ENCODE data around the gene UNKL. TPM values are rescaled to one million over a fixed set of nuclear protein-coding genes. Genes with fewer than 3 reads are reported as not detected.

Gene UNKL
- total RNA-seq, 1 donor from 2014 or later, result 144 TPM

- Histone ChIP-seq H3K36me3 (peaks cover 46 to 57% of the 10 kb centered on the region in 2 donors), H3K27me3 (no peaks in the 10 kb centered on the region), H3K4me3 (no peak overlapping the region), H3K9me3 (no peaks in the 10 kb centered on the region), H3K4me1 (no peaks in the 10 kb centered on the region), H3K27ac (no peak overlapping the region)
- DNase-seq (ENCODE audit: low spot score in 2 of 2), result no peak
- no peak for TF ChIP-seq CTCF (IDR thresholded peaks at IDR 0.05)
- intact Hi-C loops (cut with DNase I), result no loop called here
Observed at GRCh38 chr16:1361685-1362360, 52.7 kb downstream of the UNKL start.

- H3K27me3 ChIP-seq, result no peaks in the 10 kb centered on the region
Observed at GRCh38 chr16:1357906-1358566, 56.5 kb downstream of the UNKL start.

GRCh38 chr16:1356061-1356900, 58.2 kb downstream of the UNKL start:
- intact Hi-C loops (cut with DNase I), result no loop called here
- Histone ChIP-seq H3K27ac (no peak overlapping the region), H3K27me3 (no peaks in the 10 kb centered on the region), H3K9me3 (no peaks in the 10 kb centered on the region), H3K36me3 (peaks cover 0 to 10% of the 10 kb centered on the region in 2 donors), H3K4me3 (no peak overlapping the region), H3K4me1 (peaks cover 4 to 9% of the 10 kb centered on the region in 2 donors)
- DNase-seq (ENCODE audit: low spot score in 2 of 2), result no peak
- TF ChIP-seq CTCF (IDR thresholded peaks at IDR 0.05), result no peak

More at GRCh38 chr16:1357906-1358566, 56.5 kb downstream of the UNKL start:
- H3K36me3 ChIP-seq, result peaks cover 15 to 27% of the 10 kb centered on the region in 2 donors
- no peaks in the 10 kb centered on the region for H3K9me3 ChIP-seq
- H3K4me3 ChIP-seq, result no peak overlapping the region
- H3K27ac ChIP-seq, result no peak overlapping the region
- intact Hi-C loops (cut with DNase I), result no loop called here
- no peak for DNase-seq (ENCODE audit: low spot score in 2 of 2)
- peaks cover 0 to 2% of the 10 kb centered on the region in 2 donors for H3K4me1 ChIP-seq
- no peak for TF ChIP-seq CTCF (IDR thresholded peaks at IDR 0.05)

GRCh38 chr16:1355591-1355990, 58.9 kb downstream of the UNKL start:
- Histone ChIP-seq H3K4me1 (peaks cover 8 to 14% of the 10 kb centered on the region in 2 donors), H3K27ac (no peak overlapping the region), H3K27me3 (no peaks in the 10 kb centered on the region), H3K4me3 (no peak overlapping the region), H3K9me3 (no peaks in the 10 kb centered on the region), H3K36me3 (peaks cover 0 to 4% of the 10 kb centered on the region in 2 donors)
- DNase-seq (ENCODE audit: low spot score in 2 of 2), result no peak
- TF ChIP-seq CTCF (IDR thresholded peaks at IDR 0.05), result no peak
- intact Hi-C loops (cut with DNase I), result no loop called here

- no peak for TF ChIP-seq CTCF (IDR thresholded peaks at IDR 0.05)
- H3K27ac ChIP-seq, result no peak overlapping the region
- H3K36me3 ChIP-seq, result peaks cover 0 to under 1% of the 10 kb centered on the region in 2 donors
- DNase-seq (ENCODE audit: low spot score in 2 of 2), result no peak
- H3K4me3 ChIP-seq, result no peak overlapping the region
- H3K9me3 ChIP-seq, result no peaks in the 10 kb centered on the region
- peaks cover 9 to 16% of the 10 kb centered on the region in 2 donors for H3K4me1 ChIP-seq
- no peaks in the 10 kb centered on the region for H3K27me3 ChIP-seq
- intact Hi-C loops (cut with DNase I), result loop anchor here (5.0 kb wide), 1 partner anchor 67 kb away; the partner anchor contains the start of gene UQCC4
Observed at GRCh38 chr16:1354815-1355540, 59.5 kb downstream of the UNKL start.

All from ascending aorta (tissue), 2 donors.